Endothelial cell (in vitro differentiated cells): ENCODE results near the gene RFC4. TPM values are rescaled to one million over a fixed set of nuclear protein-coding genes. Genes with fewer than 3 reads are reported as not detected.
A peak's percentile ranks its signal among the peaks of the same experiment; 100 is the strongest.
"Not testable (repeated sequence)": the region's sequence is repeated elsewhere in the genome, so short reads cannot be mapped to it uniquely, and the experiment has no call there.

Experiments
- DNase-seq: peaks from one replicate; pipeline ENCODE4 v3.0.0; 2021; ENCODE audit warnings: low spot score
- H3K27ac Mint-ChIP-seq: one replicate; pipeline ENCODE4 v1.8.0; 2021; ENCODE audit warnings: mixed read lengths, inconsistent platforms; ENCODE audit not compliant: unreplicated experiment
- H3K27me3 Mint-ChIP-seq: one replicate; pipeline ENCODE4 v1.8.0; 2021; ENCODE audit warnings: mild to moderate bottlenecking, moderate library complexity, mixed read lengths, inconsistent platforms; ENCODE audit not compliant: unreplicated experiment
- H3K36me3 Mint-ChIP-seq: one replicate; pipeline ENCODE4 v1.8.0; 2021; ENCODE audit warnings: mild to moderate bottlenecking, low read depth, mixed read lengths, inconsistent platforms; ENCODE audit not compliant: unreplicated experiment
- H3K4me1 Mint-ChIP-seq: one replicate; pipeline ENCODE4 v1.8.0; 2021; ENCODE audit warnings: mild to moderate bottlenecking, mixed read lengths, inconsistent platforms; ENCODE audit not compliant: unreplicated experiment
- H3K4me3 Mint-ChIP-seq: one replicate; pipeline ENCODE4 v1.8.0; 2021; ENCODE audit warnings: mild to moderate bottlenecking, mixed read lengths, inconsistent platforms; ENCODE audit not compliant: unreplicated experiment
- H3K9me3 Mint-ChIP-seq: one replicate; pipeline ENCODE4 v1.8.0; 2021; ENCODE audit warnings: mixed read lengths, inconsistent platforms; ENCODE audit not compliant: unreplicated experiment
- CTCF ChIP-seq: fragments of 200-600 bp; sonication (generic); IDR thresholded peaks from one replicate; pipeline ENCODE4 v1.5.0; 2021; ENCODE audit warnings: antibody characterized with exemption; ENCODE audit not compliant: unreplicated experiment
- total RNA-seq: library from RNA; stranded (reverse); fragmentation: NEBNext Ultra II Directional; extraction: Animal tissue kit (Norgen Biotek cat#: 25700); gene quantifications from one replicate; pipeline ENCODE4 v1.2.1, GENCODE V29; 2021; ENCODE audit not compliant: unreplicated experiment

The RFC4 gene
- total RNA-seq, 1 donor from 2014 or later = 30.2 TPM

- H3K27me3 Mint-ChIP-seq = peaks cover under 1% of the 10 kb centered on the region
- TF ChIP-seq CTCF = no peak
- peaks cover 4% of the 10 kb centered on the region for H3K4me1 Mint-ChIP-seq
- DNase-seq = no peak
- peak overlapping the region; percentile 93 for H3K4me3 Mint-ChIP-seq
- H3K9me3 Mint-ChIP-seq = no peaks in the 10 kb centered on the region
- no peaks in the 10 kb centered on the region for H3K36me3 Mint-ChIP-seq
- H3K27ac Mint-ChIP-seq = no peak overlapping the region
Observed at GRCh38 chr3:186807231-186807630, 949 bp upstream of the RFC4 start.

GRCh38 chr3:186803447-186803846 lies 2.8 kb downstream of the RFC4 start:
- H3K4me1 Mint-ChIP-seq = peaks cover 10% of the 10 kb centered on the region
- DNase-seq, H3K4me3 Mint-ChIP-seq, H3K27me3 Mint-ChIP-seq, H3K27ac Mint-ChIP-seq, H3K36me3 Mint-ChIP-seq, H3K9me3 Mint-ChIP-seq: not testable (repeated sequence)

- no peak for TF ChIP-seq CTCF
- Mint-ChIP-seq H3K27ac (no peak overlapping the region), H3K27me3 (no peaks in the 10 kb centered on the region), H3K36me3 (no peaks in the 10 kb centered on the region), H3K9me3 (no peaks in the 10 kb centered on the region), H3K4me1 (peaks cover 17% of the 10 kb centered on the region), H3K4me3 (peak overlapping the region; percentile 23)
- no peak for DNase-seq
Observed at GRCh38 chr3:186802701-186803100, 3.6 kb downstream of the RFC4 start.

- no peaks in the 10 kb centered on the region for H3K9me3 Mint-ChIP-seq
- peaks cover 13% of the 10 kb centered on the region for H3K4me1 Mint-ChIP-seq
- H3K4me3 Mint-ChIP-seq = no peak overlapping the region
- no peaks in the 10 kb centered on the region for H3K27me3 Mint-ChIP-seq
- no peak for DNase-seq
- TF ChIP-seq CTCF = no peak
- H3K27ac Mint-ChIP-seq = no peak overlapping the region
- no peaks in the 10 kb centered on the region for H3K36me3 Mint-ChIP-seq
Observed at GRCh38 chr3:186800285-186800684, 6.0 kb downstream of the RFC4 start.

GRCh38 chr3:186798239-186798874 lies 7.9 kb downstream of the RFC4 start:
- Mint-ChIP-seq H3K9me3 (no peaks in the 10 kb centered on the region), H3K27me3 (peaks cover 1% of the 10 kb centered on the region), H3K36me3 (peaks cover 6% of the 10 kb centered on the region), H3K4me1 (peaks cover 13% of the 10 kb centered on the region), H3K4me3 (peak overlapping the region; percentile 73), H3K27ac (peak overlapping the region; percentile 95)
- DNase-seq = no peak
- no peak for TF ChIP-seq CTCF
